WTC11 (cell line): ENCODE data around the gene CCDC83. TPM values are rescaled to one million over a fixed set of nuclear protein-coding genes. Genes with fewer than 3 reads are reported as not detected.
A peak's percentile ranks its signal among the peaks of the same experiment; 100 is the strongest.

Source experiments
- CBFB ChIP-seq: sonication (generic); formaldehyde crosslinking; IDR thresholded peaks from 2 replicates; pipeline ENCODE4 v1.8.1; 2022; ENCODE audit warnings: mild to moderate bottlenecking, low read depth, missing genetic modification reagents
- CREB1 ChIP-seq: sonication (generic); formaldehyde crosslinking; IDR thresholded peaks from 2 replicates; pipeline ENCODE4 v1.8.0; 2023; ENCODE audit warnings: mild to moderate bottlenecking, missing genetic modification reagents
- CREM ChIP-seq: sonication (generic); formaldehyde crosslinking; IDR thresholded peaks from 2 replicates; pipeline ENCODE4 v1.8.1; 2022; ENCODE audit warnings: mild to moderate bottlenecking, missing genetic modification reagents, moderate library complexity
- ELF4 ChIP-seq: sonication (generic); formaldehyde crosslinking; IDR thresholded peaks from 2 replicates; pipeline ENCODE4 v1.8.1; 2022; ENCODE audit warnings: low read depth, mild to moderate bottlenecking, moderate library complexity, missing genetic modification reagents
- FOXJ3 ChIP-seq: sonication (generic); formaldehyde crosslinking; IDR thresholded peaks from 2 replicates; pipeline ENCODE4 v1.9.0; 2021; ENCODE audit warnings: missing genetic modification reagents, mild to moderate bottlenecking, borderline replicate concordance
- FOXK1 ChIP-seq: sonication (generic); formaldehyde crosslinking; IDR thresholded peaks from 2 replicates; pipeline ENCODE4 v1.8.0; 2022; ENCODE audit warnings: mild to moderate bottlenecking, moderate library complexity, missing genetic modification reagents
- GABPB1 ChIP-seq: sonication (generic); formaldehyde crosslinking; IDR thresholded peaks from 2 replicates; pipeline ENCODE4 v1.8.1; 2023; ENCODE audit warnings: mild to moderate bottlenecking, missing genetic modification reagents
- GTF2I ChIP-seq: fragments of 250-450 bp; sonication (Bioruptor Pico); conservative IDR thresholded peaks from 2 replicates; pipeline ENCODE4 v1.4.0; 2021; ENCODE audit warnings: mild to moderate bottlenecking
- NFATC4 ChIP-seq: fragments of 250-450 bp; sonication (Bioruptor Pico); IDR thresholded peaks from 2 replicates; pipeline ENCODE4 v1.9.0; 2021; ENCODE audit warnings: mild to moderate bottlenecking
- NFE2L1 ChIP-seq: sonication (generic); formaldehyde crosslinking; IDR thresholded peaks from 2 replicates; pipeline ENCODE4 v1.8.1; 2023; ENCODE audit warnings: missing genetic modification reagents
- PRRX2 ChIP-seq: fragments of 250-450 bp; sonication (Bioruptor Pico); IDR thresholded peaks from 2 replicates; pipeline ENCODE4 v1.8.0; 2021; ENCODE audit warnings: mild to moderate bottlenecking
- RELA ChIP-seq: sonication (generic); formaldehyde crosslinking; IDR thresholded peaks from 2 replicates; pipeline ENCODE4 v1.8.1; 2022; ENCODE audit warnings: missing genetic modification reagents, mild to moderate bottlenecking, borderline replicate concordance
- SMAD4 ChIP-seq: sonication (generic); formaldehyde crosslinking; IDR thresholded peaks from 2 replicates; pipeline ENCODE4 v1.8.0; 2022; ENCODE audit warnings: mild to moderate bottlenecking, missing genetic modification reagents
- TCF7 ChIP-seq: sonication (generic); formaldehyde crosslinking; IDR thresholded peaks from 2 replicates; pipeline ENCODE4 v1.8.0; 2022; ENCODE audit warnings: mild to moderate bottlenecking, low read depth, missing genetic modification reagents, moderate library complexity
- TEAD4 ChIP-seq: sonication (generic); formaldehyde crosslinking; IDR thresholded peaks from 2 replicates; pipeline ENCODE4 v1.8.0; 2022; ENCODE audit warnings: mild to moderate bottlenecking, missing genetic modification reagents
- ZBTB21 ChIP-seq: sonication (generic); formaldehyde crosslinking; IDR thresholded peaks from 2 replicates; pipeline ENCODE4 v1.8.1; 2023; ENCODE audit warnings: mild to moderate bottlenecking, missing genetic modification reagents, borderline replicate concordance
- ZNF121 ChIP-seq: sonication (generic); formaldehyde crosslinking; IDR thresholded peaks from 2 replicates; pipeline ENCODE4 v1.8.0; 2023; ENCODE audit warnings: missing genetic modification reagents
- ZNF138 ChIP-seq: sonication (generic); formaldehyde crosslinking; conservative IDR thresholded peaks from 2 replicates; pipeline ENCODE4 v1.8.1; 2022; ENCODE audit warnings: mild to moderate bottlenecking, moderate library complexity, missing genetic modification reagents
- ZNF219 ChIP-seq: sonication (generic); formaldehyde crosslinking; IDR thresholded peaks from 2 replicates; pipeline ENCODE4 v1.8.0; 2023; ENCODE audit warnings: missing genetic modification reagents, mild to moderate bottlenecking, borderline replicate concordance
- ZNF396 ChIP-seq: fragments of 250-450 bp; sonication (Bioruptor Pico); IDR thresholded peaks from 2 replicates; pipeline ENCODE4 v1.8.0; 2021; ENCODE audit warnings: mild to moderate bottlenecking, moderate library complexity, borderline replicate concordance
- total RNA-seq: library from RNA; stranded (reverse); gene quantifications from 3 replicates; pipeline ENCODE4 v1.2.3, GENCODE V29; 2021
- TF ChIP-seq, protein P1 (sequence below): fragments of 250-450 bp; sonication (Bioruptor Pico); IDR thresholded peaks from 2 replicates; pipeline ENCODE4 v1.9.0; 2021; ENCODE audit warnings: mild to moderate bottlenecking
- TF ChIP-seq, protein P2 (sequence below): sonication (generic); formaldehyde crosslinking; IDR thresholded peaks from 2 replicates; pipeline ENCODE4 v1.8.0; 2022; ENCODE audit warnings: mild to moderate bottlenecking, missing genetic modification reagents
- TF ChIP-seq, protein P3 (sequence below): sonication (generic); formaldehyde crosslinking; IDR thresholded peaks from 2 replicates; pipeline ENCODE4 v1.8.0; 2022; ENCODE audit warnings: mild to moderate bottlenecking, missing genetic modification reagents
- TF ChIP-seq, protein P4 (sequence below): sonication (generic); formaldehyde crosslinking; IDR thresholded peaks from 2 replicates; pipeline ENCODE4 v1.8.1; 2023; ENCODE audit warnings: mild to moderate bottlenecking, missing genetic modification reagents
- TF ChIP-seq, protein P5 (sequence below): fragments of 250-450 bp; sonication (Bioruptor Pico); IDR thresholded peaks from 2 replicates; pipeline ENCODE4 v1.9.0; 2021; ENCODE audit warnings: mild to moderate bottlenecking, borderline replicate concordance
- TF ChIP-seq, protein P6 (sequence below): sonication (generic); formaldehyde crosslinking; IDR thresholded peaks from 2 replicates; pipeline ENCODE4 v1.8.0; 2022; ENCODE audit warnings: missing genetic modification reagents
- TF ChIP-seq, protein P7 (sequence below): fragments of 250-450 bp; sonication (Bioruptor Pico); IDR thresholded peaks from 2 replicates; pipeline ENCODE4 v1.8.0; 2021; ENCODE audit warnings: mild to moderate bottlenecking

CCDC83 gene
- total RNA-seq, 1 experiment from 2014 or later: not detected

DNA sequence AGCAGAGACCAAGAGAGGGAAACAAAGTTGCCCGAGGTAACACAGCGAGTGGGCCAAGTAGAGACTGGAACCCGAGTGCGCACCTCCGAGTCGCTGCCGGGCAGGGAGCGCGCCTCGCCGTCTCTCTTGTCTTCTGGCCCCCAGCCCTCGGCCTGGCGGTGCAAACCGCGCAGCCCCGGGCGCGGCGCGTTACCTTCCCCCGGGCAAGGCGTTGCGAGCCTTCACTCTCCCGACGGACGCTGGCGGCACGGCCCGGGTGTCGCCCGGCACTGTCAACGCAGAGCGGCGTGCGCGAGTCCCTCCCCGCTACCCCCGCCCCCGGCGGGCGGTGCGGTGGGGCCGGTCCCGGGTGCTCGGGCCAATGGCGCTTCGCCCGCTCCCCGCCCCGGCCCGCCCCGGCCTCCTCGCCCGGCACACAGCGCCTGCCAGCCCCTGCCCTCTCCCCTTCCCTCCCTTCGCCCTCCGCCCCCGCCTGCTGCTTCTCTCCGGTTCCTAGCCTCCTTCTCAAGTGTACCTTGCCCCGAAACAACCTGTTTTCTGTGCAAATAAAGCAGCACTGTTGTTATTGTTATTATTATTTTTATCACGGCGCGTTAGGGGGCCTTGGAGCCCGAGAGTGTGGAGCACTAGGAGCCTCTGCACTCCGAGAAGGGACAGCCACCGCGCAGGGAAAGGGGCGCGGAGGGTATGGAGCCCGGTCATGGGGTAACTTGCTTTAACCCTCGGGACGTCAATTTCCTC lies 44.1 kb upstream of the CCDC83 start, which contains the start of gene SYTL2 (continued):
- TF ChIP-seq, protein P1, sequence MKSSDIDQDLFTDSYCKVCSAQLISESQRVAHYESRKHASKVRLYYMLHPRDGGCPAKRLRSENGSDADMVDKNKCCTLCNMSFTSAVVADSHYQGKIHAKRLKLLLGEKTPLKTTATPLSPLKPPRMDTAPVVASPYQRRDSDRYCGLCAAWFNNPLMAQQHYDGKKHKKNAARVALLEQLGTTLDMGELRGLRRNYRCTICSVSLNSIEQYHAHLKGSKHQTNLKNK (CRISPR knock-in tag): no peak
- TF ChIP-seq SMAD4 (CRISPR knock-in tag): 0 out of 2 replicates have a peak, but pooled peaks have one; percentile 31
- TF ChIP-seq NFE2L1 (CRISPR knock-in tag): 0 out of 2 replicates have a peak, but pooled peaks have one; percentile 51
- no peak for TF ChIP-seq CREM (CRISPR knock-in tag)
- TF ChIP-seq ZNF396 (CRISPR knock-in tag): no peak
- peak; percentile 41; the same call in 1 of the 2 replicates for TF ChIP-seq ZNF219
- 0 out of 2 replicates have a peak, but pooled peaks have one; percentile 36 for TF ChIP-seq GABPB1 (CRISPR knock-in tag)
- TF ChIP-seq TEAD4: no peak
- peak; percentile 46; the same call in 1 of the 2 replicates for TF ChIP-seq CBFB (CRISPR knock-in tag)
- TF ChIP-seq ZBTB21 (CRISPR knock-in tag): peak; percentile 58; the same call in 1 of the 2 replicates
- 0 out of 2 replicates have a peak, but pooled peaks have one; percentile 60 for TF ChIP-seq TCF7 (CRISPR knock-in tag)
- TF ChIP-seq, protein P2, sequence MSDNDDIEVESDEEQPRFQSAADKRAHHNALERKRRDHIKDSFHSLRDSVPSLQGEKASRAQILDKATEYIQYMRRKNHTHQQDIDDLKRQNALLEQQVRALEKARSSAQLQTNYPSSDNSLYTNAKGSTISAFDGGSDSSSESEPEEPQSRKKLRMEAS (CRISPR knock-in tag): peak; percentile 88
- no peak for TF ChIP-seq ELF4 (CRISPR knock-in tag)
- TF ChIP-seq, protein P3, sequence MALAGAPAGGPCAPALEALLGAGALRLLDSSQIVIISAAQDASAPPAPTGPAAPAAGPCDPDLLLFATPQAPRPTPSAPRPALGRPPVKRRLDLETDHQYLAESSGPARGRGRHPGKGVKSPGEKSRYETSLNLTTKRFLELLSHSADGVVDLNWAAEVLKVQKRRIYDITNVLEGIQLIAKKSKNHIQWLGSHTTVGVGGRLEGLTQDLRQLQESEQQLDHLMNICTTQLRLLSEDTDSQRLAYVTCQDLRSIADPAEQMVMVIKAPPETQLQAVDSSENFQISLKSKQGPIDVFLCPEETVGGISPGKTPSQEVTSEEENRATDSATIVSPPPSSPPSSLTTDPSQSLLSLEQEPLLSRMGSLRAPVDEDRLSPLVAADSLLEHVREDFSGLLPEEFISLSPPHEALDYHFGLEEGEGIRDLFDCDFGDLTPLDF: no peak
- no peak for TF ChIP-seq NFATC4 (CRISPR knock-in tag)
- TF ChIP-seq, protein P4, sequence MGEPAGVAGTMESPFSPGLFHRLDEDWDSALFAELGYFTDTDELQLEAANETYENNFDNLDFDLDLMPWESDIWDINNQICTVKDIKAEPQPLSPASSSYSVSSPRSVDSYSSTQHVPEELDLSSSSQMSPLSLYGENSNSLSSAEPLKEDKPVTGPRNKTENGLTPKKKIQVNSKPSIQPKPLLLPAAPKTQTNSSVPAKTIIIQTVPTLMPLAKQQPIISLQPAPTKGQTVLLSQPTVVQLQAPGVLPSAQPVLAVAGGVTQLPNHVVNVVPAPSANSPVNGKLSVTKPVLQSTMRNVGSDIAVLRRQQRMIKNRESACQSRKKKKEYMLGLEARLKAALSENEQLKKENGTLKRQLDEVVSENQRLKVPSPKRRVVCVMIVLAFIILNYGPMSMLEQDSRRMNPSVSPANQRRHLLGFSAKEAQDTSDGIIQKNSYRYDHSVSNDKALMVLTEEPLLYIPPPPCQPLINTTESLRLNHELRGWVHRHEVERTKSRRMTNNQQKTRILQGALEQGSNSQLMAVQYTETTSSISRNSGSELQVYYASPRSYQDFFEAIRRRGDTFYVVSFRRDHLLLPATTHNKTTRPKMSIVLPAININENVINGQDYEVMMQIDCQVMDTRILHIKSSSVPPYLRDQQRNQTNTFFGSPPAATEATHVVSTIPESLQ (CRISPR knock-in tag): no peak
- TF ChIP-seq FOXJ3: no peak
- TF ChIP-seq RELA (CRISPR knock-in tag): peak; percentile 69
- TF ChIP-seq ZNF138 (CRISPR knock-in tag): no peak
- no peak for TF ChIP-seq PRRX2 (CRISPR knock-in tag)
- TF ChIP-seq FOXK1 (CRISPR knock-in tag): peak; percentile 63; the same call in 1 of the 2 replicates
- TF ChIP-seq, protein P5, sequence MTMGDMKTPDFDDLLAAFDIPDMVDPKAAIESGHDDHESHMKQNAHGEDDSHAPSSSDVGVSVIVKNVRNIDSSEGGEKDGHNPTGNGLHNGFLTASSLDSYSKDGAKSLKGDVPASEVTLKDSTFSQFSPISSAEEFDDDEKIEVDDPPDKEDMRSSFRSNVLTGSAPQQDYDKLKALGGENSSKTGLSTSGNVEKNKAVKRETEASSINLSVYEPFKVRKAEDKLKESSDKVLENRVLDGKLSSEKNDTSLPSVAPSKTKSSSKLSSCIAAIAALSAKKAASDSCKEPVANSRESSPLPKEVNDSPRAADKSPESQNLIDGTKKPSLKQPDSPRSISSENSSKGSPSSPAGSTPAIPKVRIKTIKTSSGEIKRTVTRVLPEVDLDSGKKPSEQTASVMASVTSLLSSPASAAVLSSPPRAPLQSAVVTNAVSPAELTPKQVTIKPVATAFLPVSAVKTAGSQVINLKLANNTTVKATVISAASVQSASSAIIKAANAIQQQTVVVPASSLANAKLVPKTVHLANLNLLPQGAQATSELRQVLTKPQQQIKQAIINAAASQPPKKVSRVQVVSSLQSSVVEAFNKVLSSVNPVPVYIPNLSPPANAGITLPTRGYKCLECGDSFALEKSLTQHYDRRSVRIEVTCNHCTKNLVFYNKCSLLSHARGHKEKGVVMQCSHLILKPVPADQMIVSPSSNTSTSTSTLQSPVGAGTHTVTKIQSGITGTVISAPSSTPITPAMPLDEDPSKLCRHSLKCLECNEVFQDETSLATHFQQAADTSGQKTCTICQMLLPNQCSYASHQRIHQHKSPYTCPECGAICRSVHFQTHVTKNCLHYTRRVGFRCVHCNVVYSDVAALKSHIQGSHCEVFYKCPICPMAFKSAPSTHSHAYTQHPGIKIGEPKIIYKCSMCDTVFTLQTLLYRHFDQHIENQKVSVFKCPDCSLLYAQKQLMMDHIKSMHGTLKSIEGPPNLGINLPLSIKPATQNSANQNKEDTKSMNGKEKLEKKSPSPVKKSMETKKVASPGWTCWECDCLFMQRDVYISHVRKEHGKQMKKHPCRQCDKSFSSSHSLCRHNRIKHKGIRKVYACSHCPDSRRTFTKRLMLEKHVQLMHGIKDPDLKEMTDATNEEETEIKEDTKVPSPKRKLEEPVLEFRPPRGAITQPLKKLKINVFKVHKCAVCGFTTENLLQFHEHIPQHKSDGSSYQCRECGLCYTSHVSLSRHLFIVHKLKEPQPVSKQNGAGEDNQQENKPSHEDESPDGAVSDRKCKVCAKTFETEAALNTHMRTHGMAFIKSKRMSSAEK: no peak
- TF ChIP-seq, protein P6, sequence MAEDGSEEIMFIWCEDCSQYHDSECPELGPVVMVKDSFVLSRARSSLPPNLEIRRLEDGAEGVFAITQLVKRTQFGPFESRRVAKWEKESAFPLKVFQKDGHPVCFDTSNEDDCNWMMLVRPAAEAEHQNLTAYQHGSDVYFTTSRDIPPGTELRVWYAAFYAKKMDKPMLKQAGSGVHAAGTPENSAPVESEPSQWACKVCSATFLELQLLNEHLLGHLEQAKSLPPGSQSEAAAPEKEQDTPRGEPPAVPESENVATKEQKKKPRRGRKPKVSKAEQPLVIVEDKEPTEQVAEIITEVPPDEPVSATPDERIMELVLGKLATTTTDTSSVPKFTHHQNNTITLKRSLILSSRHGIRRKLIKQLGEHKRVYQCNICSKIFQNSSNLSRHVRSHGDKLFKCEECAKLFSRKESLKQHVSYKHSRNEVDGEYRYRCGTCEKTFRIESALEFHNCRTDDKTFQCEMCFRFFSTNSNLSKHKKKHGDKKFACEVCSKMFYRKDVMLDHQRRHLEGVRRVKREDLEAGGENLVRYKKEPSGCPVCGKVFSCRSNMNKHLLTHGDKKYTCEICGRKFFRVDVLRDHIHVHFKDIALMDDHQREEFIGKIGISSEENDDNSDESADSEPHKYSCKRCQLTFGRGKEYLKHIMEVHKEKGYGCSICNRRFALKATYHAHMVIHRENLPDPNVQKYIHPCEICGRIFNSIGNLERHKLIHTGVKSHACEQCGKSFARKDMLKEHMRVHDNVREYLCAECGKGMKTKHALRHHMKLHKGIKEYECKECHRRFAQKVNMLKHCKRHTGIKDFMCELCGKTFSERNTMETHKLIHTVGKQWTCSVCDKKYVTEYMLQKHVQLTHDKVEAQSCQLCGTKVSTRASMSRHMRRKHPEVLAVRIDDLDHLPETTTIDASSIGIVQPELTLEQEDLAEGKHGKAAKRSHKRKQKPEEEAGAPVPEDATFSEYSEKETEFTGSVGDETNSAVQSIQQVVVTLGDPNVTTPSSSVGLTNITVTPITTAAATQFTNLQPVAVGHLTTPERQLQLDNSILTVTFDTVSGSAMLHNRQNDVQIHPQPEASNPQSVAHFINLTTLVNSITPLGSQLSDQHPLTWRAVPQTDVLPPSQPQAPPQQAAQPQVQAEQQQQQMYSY (CRISPR knock-in tag): no peak
- TF ChIP-seq, protein P7, sequence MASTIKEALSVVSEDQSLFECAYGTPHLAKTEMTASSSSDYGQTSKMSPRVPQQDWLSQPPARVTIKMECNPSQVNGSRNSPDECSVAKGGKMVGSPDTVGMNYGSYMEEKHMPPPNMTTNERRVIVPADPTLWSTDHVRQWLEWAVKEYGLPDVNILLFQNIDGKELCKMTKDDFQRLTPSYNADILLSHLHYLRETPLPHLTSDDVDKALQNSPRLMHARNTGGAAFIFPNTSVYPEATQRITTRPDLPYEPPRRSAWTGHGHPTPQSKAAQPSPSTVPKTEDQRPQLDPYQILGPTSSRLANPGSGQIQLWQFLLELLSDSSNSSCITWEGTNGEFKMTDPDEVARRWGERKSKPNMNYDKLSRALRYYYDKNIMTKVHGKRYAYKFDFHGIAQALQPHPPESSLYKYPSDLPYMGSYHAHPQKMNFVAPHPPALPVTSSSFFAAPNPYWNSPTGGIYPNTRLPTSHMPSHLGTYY (CRISPR knock-in tag): no peak
- no peak for TF ChIP-seq GTF2I (CRISPR knock-in tag)
- TF ChIP-seq CREB1: no peak
- no peak for TF ChIP-seq ZNF121 (CRISPR knock-in tag)
